GM12801 (cell line): Measurements from ENCODE around the gene PTPN1.

Experiments used
- TF ChIP-seq, protein P1 (sequence below): IDR thresholded peaks from one replicate; pipeline ENCODE4 v1.5.1; 2011; ENCODE audit warnings: control low read depth; ENCODE audit not compliant: insufficient read length; ENCODE audit errors: extremely low read depth

The PTPN1 gene

DNA sequence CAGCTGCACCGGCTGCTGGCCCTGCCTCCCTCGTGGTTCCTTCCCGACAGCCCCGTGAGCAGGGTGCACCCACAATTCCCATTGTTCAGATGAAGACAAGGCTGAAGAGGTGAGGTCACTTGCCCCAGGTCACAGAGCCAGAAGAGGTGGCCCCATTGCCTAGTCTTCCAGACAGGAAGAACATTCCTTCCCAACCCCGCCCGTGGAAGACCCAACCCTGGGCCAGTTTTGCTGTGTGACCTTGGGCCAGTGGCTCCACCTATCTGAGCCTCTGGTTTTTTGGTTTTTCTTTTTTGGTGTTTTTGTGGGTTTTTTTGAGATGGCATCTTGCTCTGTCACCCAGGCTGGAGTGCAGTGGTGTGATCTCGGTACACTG is 119.5 kb downstream of the PTPN1 start:
- TF ChIP-seq, protein P1, sequence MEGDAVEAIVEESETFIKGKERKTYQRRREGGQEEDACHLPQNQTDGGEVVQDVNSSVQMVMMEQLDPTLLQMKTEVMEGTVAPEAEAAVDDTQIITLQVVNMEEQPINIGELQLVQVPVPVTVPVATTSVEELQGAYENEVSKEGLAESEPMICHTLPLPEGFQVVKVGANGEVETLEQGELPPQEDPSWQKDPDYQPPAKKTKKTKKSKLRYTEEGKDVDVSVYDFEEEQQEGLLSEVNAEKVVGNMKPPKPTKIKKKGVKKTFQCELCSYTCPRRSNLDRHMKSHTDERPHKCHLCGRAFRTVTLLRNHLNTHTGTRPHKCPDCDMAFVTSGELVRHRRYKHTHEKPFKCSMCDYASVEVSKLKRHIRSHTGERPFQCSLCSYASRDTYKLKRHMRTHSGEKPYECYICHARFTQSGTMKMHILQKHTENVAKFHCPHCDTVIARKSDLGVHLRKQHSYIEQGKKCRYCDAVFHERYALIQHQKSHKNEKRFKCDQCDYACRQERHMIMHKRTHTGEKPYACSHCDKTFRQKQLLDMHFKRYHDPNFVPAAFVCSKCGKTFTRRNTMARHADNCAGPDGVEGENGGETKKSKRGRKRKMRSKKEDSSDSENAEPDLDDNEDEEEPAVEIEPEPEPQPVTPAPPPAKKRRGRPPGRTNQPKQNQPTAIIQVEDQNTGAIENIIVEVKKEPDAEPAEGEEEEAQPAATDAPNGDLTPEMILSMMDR: no peak

DNA sequence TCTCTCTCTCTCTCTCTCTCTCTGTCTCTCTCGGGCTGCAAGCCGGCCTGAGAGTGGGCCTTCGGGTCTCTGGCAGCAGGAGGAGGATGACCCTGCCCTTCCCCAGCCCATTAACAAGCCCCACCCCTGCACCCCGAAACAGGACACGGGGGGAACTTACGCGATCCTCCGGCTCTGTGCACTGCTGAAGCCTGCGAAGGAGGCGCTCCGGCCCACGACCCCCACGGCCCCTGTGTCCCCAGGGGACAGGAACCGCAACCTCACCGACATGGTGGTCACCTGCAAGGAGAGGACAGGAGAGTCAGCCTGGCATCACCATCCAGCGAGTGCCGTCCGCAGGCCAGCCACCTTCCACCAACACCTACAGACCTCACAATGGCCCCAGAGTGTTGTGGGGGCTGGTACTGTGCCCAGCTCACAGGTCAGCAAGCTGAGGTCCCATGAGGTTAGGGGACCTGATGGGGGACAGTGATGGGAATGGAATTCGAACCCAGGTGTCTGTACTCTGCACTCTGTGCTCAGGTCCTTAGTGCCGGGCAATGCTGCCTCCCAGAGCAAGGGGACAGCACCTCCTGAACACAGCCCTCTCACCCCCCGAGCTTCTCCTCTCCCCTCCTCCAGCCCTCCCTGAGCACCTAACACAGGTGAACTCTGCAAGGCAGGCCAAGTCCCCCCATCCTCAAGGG is 120.5 kb downstream of the PTPN1 start:
- TF ChIP-seq, protein P1: no peak

DNA sequence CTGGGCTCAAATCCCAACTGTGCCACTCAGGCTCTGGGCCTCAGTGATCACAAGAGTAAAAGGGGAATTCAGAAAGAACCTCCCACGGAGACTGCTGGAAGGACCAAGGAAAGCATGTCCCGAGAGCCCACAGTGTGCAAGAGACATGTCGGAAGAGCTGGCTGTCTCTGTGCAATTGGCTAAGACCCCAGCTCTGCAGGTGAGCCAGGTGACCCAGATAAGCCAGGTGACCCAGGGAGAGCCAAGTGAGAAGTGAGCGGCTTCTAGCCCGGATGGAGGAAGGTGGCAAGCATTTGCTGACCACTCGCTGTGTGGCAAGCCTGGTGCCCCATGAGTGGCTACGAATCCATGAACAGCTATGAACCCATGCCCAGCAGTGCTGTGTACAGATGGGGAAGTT is 122.1 kb downstream of the PTPN1 start:
- TF ChIP-seq, protein P1: no peak

DNA sequence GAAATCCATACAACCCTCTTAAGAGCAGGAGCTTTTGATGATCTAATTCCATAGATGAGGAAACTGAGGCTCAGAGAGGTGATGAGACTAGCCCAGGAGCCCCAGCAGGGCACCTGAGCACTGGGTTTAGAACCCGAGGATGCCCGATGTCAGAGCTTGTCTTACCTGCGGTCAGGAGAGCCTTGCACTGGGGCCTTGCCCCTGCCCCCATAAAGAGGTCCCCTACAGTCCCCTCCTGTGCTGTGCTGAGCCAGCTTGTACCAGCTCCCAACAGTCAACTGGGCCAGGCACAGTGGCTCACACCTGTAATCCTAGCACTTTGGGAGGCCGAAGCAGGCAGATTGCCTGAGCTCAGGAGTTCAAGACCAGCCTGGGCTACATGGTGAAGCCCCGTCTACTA is 122.5 kb downstream of the PTPN1 start:
- TF ChIP-seq, protein P1: no peak

DNA sequence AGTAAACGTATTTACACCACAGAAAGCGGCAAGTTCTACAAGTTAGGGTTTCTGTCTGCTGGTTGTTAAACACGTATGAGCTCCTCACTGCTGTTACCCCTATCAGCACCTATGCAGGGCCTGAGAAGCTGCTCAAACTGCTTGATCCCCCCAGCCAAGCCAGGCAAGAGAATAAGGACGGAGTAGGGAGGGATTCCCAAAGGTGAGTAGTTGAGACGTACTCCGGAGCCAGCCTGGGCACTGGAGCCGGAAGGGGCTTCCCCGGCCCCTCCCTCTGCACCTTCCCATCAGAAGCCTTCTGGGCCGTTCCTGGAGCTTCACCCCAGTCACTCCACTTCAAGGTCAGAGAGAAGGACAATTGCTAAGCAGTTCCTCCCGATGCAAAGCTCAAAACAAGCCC is 123.2 kb downstream of the PTPN1 start:
- TF ChIP-seq, protein P1: no peak

DNA sequence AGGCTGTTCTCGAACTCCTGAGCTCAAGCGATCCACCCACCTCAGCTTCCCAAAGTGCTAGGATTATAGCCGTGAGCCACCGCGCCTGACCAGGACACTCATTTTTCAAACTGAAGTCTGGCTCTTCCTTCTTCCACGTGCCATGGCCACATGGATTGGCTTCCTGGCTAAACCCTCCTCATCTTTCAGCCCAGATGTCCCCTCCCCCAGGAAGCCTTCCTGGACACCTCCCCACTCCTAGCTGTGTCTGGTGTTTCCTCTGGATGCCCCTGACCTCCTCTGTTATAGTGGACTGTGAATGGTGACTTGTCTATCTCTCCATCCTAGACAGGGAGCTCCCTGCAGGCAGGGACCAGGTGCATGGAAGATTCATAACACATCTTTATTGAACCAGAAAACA is 124.0 kb downstream of the PTPN1 start:
- TF ChIP-seq, protein P1: no peak
